Neural progenitor cell (in vitro differentiated cells): ENCODE measurements around the gene SEMA3D. TPM values are rescaled to one million over a fixed set of nuclear protein-coding genes. Genes with fewer than 3 reads are reported as not detected.

Source experiments
- DNase-seq: peaks from one replicate; pipeline ENCODE4 v3.0.0-alpha.2; 2016; ENCODE audit warnings: low spot score
- H2AFZ ChIP-seq: fragments of 200-600 bp; sonication (generic); replicated peaks from 2 replicates; pipeline ENCODE4 v1.6.1; 2016; ENCODE audit warnings: antibody characterized with exemption
- H3F3A ChIP-seq: fragments of 200-600 bp; sonication (generic); 2 replicates; pipeline ENCODE4 v1.6.1; 2016; ENCODE audit warnings: antibody characterized with exemption, low read depth
- H3K27ac ChIP-seq: fragments of 200-600 bp; sonication (generic); 2 replicates; pipeline ENCODE4 v1.5.1; 2016; ENCODE audit warnings: mild to moderate bottlenecking
- H3K27me3 ChIP-seq: fragments of 200-600 bp; sonication (generic); 2 replicates; pipeline ENCODE4 v1.6.1; 2016; ENCODE audit warnings: mild to moderate bottlenecking, moderate library complexity
- H3K36me3 ChIP-seq: fragments of 200-600 bp; sonication (generic); 2 replicates; pipeline ENCODE4 v1.5.1; 2016
- H3K4me1 ChIP-seq: fragments of 200-600 bp; sonication (generic); 2 replicates; pipeline ENCODE4 v1.6.1; 2016; ENCODE audit warnings: mixed run types
- H3K4me2 ChIP-seq: fragments of 200-600 bp; sonication (generic); 2 replicates; pipeline ENCODE4 v1.6.1; 2016
- H3K4me3 ChIP-seq: fragments of 200-600 bp; sonication (generic); 2 replicates; pipeline ENCODE4 v1.5.1; 2016
- H3K79me2 ChIP-seq: fragments of 200-600 bp; sonication (generic); 2 replicates; pipeline ENCODE4 v1.6.1; 2016; ENCODE audit warnings: low read depth
- H3K9ac ChIP-seq: fragments of 200-600 bp; sonication (generic); 2 replicates; pipeline ENCODE4 v1.6.1; 2016
- H3K9me3 ChIP-seq: fragments of 200-600 bp; sonication (generic); 2 replicates; pipeline ENCODE4 v1.5.1; 2016; ENCODE audit warnings: low read depth
- H4K20me1 ChIP-seq: fragments of 200-600 bp; sonication (generic); 2 replicates; pipeline ENCODE4 v1.6.1; 2016; ENCODE audit warnings: low read depth
- H3K27ac Mint-ChIP-seq: 3 replicates; pipeline ENCODE4 v1.8.0; 2021; ENCODE audit warnings: mixed read lengths
- H3K27me3 Mint-ChIP-seq: 2 replicates; pipeline ENCODE4 v1.8.0; 2022; ENCODE audit warnings: low read depth, mild to moderate bottlenecking, inconsistent platforms, moderate library complexity, mixed read lengths; ENCODE audit not compliant: insufficient read depth
- H3K36me3 Mint-ChIP-seq: 3 replicates; pipeline ENCODE4 v1.8.0; 2021; ENCODE audit warnings: mixed read lengths
- H3K4me1 Mint-ChIP-seq: 3 replicates; pipeline ENCODE4 v1.8.0; 2021; ENCODE audit warnings: mixed read lengths
- H3K4me3 Mint-ChIP-seq: 3 replicates; pipeline ENCODE4 v1.8.0; 2021; ENCODE audit warnings: mild to moderate bottlenecking, moderate library complexity, mixed read lengths
- H3K9me3 Mint-ChIP-seq: 3 replicates; pipeline ENCODE4 v1.8.0; 2020; ENCODE audit warnings: mixed read lengths
- CTCF ChIP-seq: fragments of 200-600 bp; sonication (generic); IDR thresholded peaks from 2 replicates; pipeline ENCODE4 v1.5.1; 2017; ENCODE audit warnings: antibody characterized with exemption, mild to moderate bottlenecking
- EZH2 ChIP-seq: fragments of 200-600 bp; sonication (generic); IDR thresholded peaks from 2 replicates; pipeline ENCODE4 v1.6.1; 2017; ENCODE audit warnings: antibody characterized with exemption, mild to moderate bottlenecking, moderate library complexity
- EZH2phosphoT487 ChIP-seq: fragments of 200-600 bp; sonication (generic); IDR thresholded peaks from 2 replicates; pipeline ENCODE4 v1.6.1; 2017; ENCODE audit warnings: antibody characterized with exemption
- total RNA-seq: library from RNA; depleted of rRNA; stranded (reverse); fragments of >200 nt; gene quantifications from 2 replicates; pipeline ENCODE4 v1.2.3, GENCODE V29; 2015; ENCODE audit warnings: low replicate concordance

Gene SEMA3D
- total RNA-seq, 1 donor from 2014 or later = 0.99 TPM

DNA sequence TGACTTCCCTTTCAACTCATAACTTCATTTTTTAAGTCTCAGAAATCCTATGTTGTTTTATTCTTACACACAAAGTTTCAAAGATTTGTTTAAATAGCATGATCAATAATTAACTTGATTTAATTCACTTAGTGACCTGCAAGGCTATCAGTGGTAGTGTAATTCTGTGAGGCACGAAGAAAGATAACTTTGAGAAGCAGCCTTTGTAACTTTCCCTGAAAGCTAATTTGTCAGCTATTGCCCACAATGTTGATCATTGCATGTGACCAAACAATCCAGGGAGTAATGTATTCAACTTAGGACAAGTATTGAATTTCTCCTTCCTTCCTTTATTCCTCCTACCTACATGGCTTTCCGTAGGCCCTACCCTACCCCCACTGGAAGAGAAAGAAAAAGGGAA is 111.0 kb downstream of the SEMA3D start:
- Mint-ChIP-seq H3K4me1 (no peaks in the 10 kb centered on the region), H3K9me3 (no peaks in the 10 kb centered on the region), H3K4me3 (no peak overlapping the region), H3K27ac (no peak overlapping the region), H3K27me3 (no peaks in the 10 kb centered on the region), H3K36me3 (no peaks in the 10 kb centered on the region)
- Histone ChIP-seq H3K9ac (no peak overlapping the region), H3K9me3 (no peaks in the 10 kb centered on the region), H3K27me3 (no peaks in the 10 kb centered on the region), H3K79me2 (no peaks in the 10 kb centered on the region), H2AFZ (no peak overlapping the region), H3K4me2 (no peak overlapping the region), H3K4me3 (no peak overlapping the region), H4K20me1 (no peaks in the 10 kb centered on the region), H3K36me3 (no peaks in the 10 kb centered on the region), H3F3A (no peaks in the 10 kb centered on the region), H3K27ac (no peak overlapping the region), H3K4me1 (peaks cover 4% of the 10 kb centered on the region)
- TF ChIP-seq CTCF (no peak), EZH2phosphoT487 (no peak), EZH2 (no peak)
- DNase-seq = no peak

GRCh38 chr7:85074992-85075391 is 111.9 kb downstream of the SEMA3D start:
- no peaks in the 10 kb centered on the region for H3K79me2 ChIP-seq
- no peak overlapping the region for H3K9ac ChIP-seq
- no peaks in the 10 kb centered on the region for H3K36me3 ChIP-seq
- Mint-ChIP-seq H3K4me3 (no peak overlapping the region), H3K9me3 (no peaks in the 10 kb centered on the region), H3K36me3 (no peaks in the 10 kb centered on the region), H3K27me3 (no peaks in the 10 kb centered on the region), H3K4me1 (no peaks in the 10 kb centered on the region), H3K27ac (no peak overlapping the region)
- no peaks in the 10 kb centered on the region for H3K27me3 ChIP-seq
- H3K4me2 ChIP-seq = no peak overlapping the region
- H3K4me3 ChIP-seq = no peak overlapping the region
- H2AFZ ChIP-seq = no peak overlapping the region
- H3F3A ChIP-seq = no peaks in the 10 kb centered on the region
- no peak overlapping the region for H3K27ac ChIP-seq
- TF ChIP-seq CTCF (no peak), EZH2phosphoT487 (no peak), EZH2 (no peak)
- no peaks in the 10 kb centered on the region for H4K20me1 ChIP-seq
- DNase-seq = no peak
- H3K9me3 ChIP-seq = no peaks in the 10 kb centered on the region
- H3K4me1 ChIP-seq = peaks cover 4% of the 10 kb centered on the region

DNA sequence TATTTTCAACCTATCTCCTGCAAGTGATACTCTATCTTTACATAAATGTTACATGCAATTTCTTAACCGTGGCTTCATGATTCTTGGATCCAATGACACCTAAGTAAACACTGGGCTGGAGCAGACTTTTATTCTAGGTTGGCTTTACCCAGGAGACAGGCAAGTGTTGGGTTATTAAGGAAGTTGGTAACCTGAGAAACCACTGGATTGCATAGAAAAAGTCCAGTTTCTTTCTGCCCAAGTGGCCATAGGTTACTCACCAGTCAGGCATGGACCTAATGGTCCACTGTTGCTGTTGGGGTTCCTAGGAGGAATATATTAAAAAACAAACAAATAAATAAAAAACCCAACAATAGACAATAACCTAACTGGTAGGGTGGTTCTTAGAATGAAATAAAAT is 112.8 kb downstream of the SEMA3D start:
- H3K27me3 ChIP-seq = no peaks in the 10 kb centered on the region
- H3K36me3 ChIP-seq = no peaks in the 10 kb centered on the region
- no peaks in the 10 kb centered on the region for H3K9me3 ChIP-seq
- TF ChIP-seq EZH2 (no peak), CTCF (no peak), EZH2phosphoT487 (no peak)
- H3K4me1 ChIP-seq = peaks cover 4% of the 10 kb centered on the region
- H3K9me3 Mint-ChIP-seq = no peaks in the 10 kb centered on the region
- no peaks in the 10 kb centered on the region for H3K79me2 ChIP-seq
- no peaks in the 10 kb centered on the region for H3K27me3 Mint-ChIP-seq
- no peaks in the 10 kb centered on the region for H3K36me3 Mint-ChIP-seq
- no peaks in the 10 kb centered on the region for H3F3A ChIP-seq
- no peaks in the 10 kb centered on the region for H4K20me1 ChIP-seq
- H3K9ac ChIP-seq = no peak overlapping the region
- DNase-seq = no peak
- peaks cover 1% of the 10 kb centered on the region for H3K4me1 Mint-ChIP-seq
- H3K4me2 ChIP-seq = no peak overlapping the region
- H3K4me3 ChIP-seq = no peak overlapping the region
- H3K27ac ChIP-seq = no peak overlapping the region
- H2AFZ ChIP-seq = no peak overlapping the region
- H3K27ac Mint-ChIP-seq = no peak overlapping the region
- H3K4me3 Mint-ChIP-seq = no peak overlapping the region
